Femur (tissue), 1 donor: ENCODE measurements around the gene GALNS.
"Not testable (repeated sequence)": the region's sequence is repeated elsewhere in the genome, so short reads cannot be mapped to it uniquely, and the experiment has no call there.

Experiments
- DNase-seq: peaks from one replicate; pipeline ENCODE4 v3.0.0-alpha.2; 2017

Gene GALNS

DNA sequence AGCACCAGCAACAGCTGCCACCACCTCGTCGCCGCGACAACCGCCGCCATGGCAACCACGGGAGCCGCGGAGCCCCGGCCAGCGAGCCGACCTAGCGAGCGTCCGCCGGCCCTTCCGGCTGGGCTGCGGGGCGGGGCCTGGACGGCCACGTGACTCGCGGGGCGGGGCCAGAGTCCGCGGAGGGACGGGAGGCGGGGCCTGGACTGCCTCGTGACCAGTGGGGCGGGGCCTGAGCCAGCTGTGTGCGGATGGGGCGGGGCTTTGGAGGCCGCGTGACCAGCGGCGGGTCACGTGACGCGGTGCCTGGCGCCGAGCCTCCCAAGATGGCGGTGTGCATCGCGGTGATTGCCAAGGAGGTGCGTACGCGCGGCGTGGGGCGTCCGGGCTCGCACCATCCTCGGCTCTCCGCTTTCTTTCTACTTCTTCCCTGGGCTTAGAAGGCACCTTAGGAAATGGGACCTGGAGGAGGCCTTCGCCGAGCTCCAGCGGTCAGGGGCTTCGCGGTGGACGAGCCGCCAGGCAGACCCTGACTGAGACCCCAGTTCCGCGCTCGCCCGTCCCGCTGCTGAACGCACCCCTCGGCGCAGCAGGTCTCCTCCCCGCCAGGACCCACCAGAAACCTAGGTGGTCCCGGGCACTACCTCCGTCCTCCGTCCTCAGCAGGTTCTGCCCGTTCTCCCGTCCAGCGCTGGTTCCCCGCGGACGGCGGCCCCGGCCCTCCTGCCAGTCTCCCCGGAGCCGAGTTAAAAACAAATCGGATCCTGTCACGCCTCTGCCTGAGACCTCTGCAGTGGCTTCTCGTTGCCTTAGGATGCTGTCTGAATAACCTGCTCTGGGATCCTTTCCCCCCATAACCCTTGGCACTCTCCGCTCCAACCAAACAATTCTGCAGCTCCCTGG lies at the start of gene GALNS, which contains the start of gene TRAPPC2L:
TSS of gene GALNS (minus strand) at position 120 of the 900 bp plus-strand sequence. CDS start at position 50, 70 bp downstream.
TSS of gene TRAPPC2L (plus strand) at position 300 of the 900 bp plus-strand sequence. CDS start at position 324, 24 bp downstream.
- DNase-seq: peak; percentile 99

DNA sequence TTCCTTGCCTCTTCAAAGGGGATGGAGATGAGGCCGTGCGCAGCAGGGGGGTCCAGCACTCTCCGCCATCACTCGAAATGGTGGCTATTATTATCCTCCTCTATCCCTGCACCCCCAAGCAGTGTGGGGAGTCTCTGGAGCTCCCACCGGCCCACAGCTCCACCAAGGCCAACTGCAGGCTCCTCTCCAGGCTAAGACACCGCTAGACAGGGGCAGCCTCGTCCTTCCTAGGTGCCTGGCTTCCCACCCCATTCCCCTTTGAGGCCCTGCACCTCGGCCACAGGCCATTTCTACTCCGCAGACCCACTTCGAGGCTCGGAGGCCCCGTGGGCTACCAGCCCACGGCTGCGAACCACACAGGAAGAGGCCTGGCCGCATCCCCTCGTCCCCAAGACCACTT lies 49.3 kb upstream of the GALNS start:
- no peak for DNase-seq

- no peak for DNase-seq
Measured at GRCh38 chr16:88905563-88905962, 48.8 kb upstream of the GALNS start.

- DNase-seq: no peak
Measured at GRCh38 chr16:88904676-88905365, 48.1 kb upstream of the GALNS start.

- peak; percentile 63 for DNase-seq
Measured at GRCh38 chr16:88903267-88903666, 46.5 kb upstream of the GALNS start.

- DNase-seq: no peak
Measured at GRCh38 chr16:88902744-88903143, 46.0 kb upstream of the GALNS start.

DNA sequence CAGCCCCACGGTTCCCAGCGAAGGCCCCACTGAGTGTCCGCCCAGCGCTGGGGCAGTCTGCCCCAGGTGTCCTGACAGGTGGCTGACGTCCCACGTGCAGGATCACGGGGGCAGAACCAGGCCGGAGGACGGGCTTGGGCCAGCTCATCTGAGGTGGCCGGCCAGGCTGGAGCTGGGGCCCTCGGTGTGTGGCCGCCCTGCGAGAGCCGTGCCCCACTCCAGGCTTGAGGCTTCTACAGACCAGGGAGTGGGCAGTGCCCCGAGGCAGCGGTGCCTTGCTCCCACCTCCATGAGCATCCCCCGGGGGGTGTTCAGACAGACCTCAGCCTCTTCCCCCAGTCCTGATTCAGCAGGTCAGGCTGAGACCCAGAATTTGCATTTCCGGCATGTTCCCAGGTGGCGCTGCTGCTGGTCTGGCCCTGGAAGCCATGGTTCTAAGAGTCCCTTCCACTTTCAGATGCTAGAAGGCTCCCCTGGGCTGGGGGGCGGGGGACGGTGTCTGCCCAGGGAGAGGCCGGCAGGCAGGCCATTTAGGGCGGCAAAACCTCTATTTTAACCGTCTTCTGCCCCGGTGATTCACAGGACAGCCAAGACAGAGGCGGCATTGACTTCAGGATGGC lies 45.1 kb upstream of the GALNS start:
- DNase-seq: no peak

DNA sequence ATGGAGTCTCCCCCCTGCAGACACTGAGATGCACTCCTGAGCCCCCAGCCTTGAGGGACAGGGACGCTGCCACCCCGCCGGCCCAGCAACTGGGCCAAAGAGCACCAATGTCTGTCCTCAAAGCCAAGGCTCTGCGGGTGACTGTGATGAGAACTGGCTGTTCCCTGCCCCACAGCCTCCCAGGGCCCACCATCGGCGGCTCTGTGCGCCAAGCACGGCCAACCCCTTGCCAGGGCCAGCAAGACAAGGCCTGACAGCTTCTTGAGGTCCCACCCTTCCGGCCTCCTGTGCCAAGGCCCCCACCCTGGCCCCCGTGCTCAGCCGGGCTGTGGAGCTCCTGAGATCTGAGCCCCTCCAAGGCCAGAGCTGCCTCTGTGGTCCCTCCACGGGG lies 43.9 kb upstream of the GALNS start:
- no peak for DNase-seq

DNA sequence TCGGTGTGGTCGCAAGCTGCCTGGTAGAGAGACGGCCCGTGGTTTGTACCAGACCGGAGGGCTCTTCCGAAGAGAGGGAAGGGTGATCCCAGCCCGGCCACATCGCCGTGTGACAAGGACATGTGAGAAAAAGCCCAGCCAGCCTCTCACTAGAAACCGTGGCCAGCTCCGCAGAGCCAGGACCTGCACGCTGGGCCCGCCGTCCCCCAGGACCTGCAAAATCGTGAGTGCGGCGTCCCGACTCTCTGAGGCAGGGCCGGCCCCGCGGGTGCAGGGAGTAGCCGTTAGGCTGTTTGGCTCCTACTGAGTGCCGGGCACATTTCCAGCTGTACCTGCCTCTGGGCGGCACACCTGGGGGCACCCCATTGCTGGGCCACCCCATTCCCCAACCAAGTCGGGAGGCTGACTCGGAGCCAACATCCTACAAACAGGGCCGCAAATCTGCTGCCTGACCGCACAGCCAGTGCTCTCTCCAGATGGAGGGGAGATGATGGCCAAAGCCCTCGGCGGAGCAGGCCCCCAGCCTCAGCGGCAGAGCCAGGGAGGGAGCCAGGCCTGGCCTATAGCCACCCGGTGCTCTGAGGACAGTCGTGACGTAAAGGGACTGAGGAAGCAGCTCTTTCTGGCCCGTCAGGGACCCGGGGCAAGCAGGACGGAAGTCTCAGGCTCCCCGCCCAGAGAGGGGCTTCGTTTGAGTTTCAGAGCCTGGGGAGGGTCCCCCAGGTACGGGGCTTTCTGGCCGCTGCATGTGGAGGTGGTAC lies 43.3 kb upstream of the GALNS start:
- no peak for DNase-seq

DNA sequence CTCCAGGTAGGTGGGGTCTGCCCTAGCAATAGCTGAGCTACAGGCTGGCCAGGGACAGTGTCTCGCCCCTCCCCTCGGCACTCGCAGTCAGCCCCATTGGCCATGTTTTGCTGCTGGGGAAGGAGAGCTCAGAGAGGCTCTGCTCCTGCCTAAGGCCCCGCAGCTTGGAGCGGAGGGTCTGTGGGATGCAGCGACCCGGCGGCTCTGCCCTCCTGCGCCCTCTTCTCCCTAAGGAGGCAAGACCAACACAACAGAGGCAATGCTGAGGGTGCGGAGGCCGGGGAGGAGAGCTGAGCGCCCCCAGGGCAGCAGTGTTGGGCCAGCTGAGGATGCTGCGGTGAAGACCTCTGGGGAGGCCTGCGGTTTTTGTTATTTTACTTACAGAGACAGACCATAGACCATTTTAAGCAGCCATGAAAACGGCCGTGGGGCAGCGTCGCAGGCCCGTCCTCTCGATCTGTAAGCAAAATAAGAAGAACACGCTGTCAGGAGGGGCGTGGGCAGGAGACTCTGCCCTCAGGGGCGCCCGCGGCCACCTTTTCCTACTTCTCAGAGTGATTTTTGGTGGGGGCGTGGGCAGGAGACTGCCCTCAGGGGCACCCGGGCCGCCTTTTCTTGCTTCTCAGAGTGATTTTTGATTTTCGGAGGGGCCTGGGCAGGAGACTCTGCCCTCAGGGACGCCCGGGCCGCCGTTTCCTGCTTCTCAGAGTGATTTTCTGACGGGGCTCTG lies 41.1 kb upstream of the GALNS start:
- DNase-seq: no peak

DNA sequence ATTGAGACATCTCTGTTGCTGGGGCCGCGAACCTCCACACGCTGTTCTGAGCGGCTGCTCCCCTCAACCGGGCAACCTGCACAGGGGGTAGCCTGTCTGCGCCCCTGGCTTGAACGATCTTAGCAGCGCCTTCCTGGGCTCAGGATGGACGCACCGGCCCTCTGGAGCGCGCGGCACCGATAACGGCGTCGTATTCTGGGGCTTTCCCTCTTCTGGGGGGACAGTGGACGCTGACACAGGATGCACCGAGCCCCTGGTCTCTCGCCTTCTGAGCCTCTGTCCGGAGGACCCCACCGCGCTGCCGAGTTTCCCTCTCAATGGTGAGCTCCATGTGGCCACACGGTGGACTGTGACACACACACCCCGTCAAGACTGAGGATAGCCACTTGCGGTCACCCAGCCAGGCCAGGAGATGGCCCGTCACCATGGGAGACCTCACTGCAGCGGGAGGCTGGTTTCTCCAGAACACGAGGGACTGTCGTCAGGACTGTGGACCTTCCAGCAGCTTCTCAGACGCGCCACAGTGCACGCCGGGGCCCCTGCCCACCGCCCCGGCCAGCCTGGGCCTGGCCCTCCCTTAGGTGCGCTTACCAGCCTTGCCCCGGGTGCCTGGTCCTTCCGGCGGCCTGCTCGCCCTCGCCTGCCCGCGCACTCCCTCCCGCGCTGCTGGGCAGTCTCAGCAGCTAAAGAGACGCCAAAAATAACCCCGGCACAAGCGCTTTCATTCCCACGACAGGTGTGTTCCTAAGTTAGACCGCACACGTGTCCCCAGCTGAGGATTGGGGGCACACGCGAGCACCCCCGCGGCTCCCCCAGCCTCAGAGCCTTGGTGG lies 39.7 kb upstream of the GALNS start:
- no peak for DNase-seq

- no peak for DNase-seq
Measured at GRCh38 chr16:88895335-88895734, 38.6 kb upstream of the GALNS start.

GRCh38 chr16:88894681-88895300 lies 38.0 kb upstream of the GALNS start:
- no peak for DNase-seq

DNA sequence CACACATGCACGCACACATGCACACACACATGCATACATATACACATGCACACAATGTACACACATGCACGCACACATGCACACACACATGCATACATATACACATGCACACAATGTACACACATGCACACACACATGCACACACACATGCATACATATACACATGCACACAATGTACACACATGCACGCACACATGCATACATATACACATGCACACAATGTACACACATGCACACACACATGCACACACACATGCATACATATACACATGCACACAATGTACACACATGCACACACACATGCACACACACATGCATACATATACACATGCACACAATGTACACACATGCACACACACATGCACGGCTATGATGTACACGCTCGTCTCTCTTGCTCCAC lies 37.5 kb upstream of the GALNS start:
- DNase-seq: not testable (repeated sequence)

DNA sequence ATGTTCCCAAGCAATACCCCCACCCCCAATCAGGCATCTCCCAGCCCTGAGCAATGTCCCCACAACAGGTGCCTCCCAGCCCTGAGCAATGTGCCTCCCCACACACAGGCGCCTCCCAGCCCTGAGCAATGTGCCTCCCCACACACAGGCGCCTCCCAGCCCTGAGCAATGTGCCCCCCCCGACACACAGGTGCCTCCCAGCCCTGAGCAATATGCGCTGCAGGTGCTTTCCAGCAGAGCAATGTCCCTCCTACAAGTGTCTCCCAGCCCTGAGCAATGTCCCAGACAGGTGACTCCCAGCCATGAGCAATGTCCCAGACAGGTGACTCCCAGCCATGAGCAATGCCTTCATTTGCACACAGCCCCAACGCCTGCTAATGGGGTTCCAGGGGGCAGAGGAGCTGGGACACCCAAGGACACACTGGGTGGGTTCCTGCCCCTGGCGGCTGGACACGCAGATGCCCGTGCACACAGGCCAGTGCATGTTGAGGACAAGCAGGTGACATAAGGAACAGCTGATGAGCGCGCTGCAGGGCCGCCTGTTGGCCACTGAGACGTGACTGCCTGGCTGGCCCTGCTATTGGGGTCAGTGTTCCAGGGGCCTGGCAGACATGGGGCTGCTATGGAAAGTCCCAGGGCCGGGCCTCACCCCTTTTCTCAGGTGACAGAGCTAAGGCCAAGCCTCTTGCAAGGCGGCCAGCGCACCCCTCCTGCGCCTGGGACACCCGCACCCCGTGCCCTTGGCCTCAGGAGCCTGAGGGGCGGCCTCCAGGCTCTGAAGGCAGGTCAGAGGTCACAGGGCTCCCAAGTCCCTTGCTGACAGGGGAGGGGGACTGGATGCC lies 36.6 kb upstream of the GALNS start:
- no peak for DNase-seq

DNA sequence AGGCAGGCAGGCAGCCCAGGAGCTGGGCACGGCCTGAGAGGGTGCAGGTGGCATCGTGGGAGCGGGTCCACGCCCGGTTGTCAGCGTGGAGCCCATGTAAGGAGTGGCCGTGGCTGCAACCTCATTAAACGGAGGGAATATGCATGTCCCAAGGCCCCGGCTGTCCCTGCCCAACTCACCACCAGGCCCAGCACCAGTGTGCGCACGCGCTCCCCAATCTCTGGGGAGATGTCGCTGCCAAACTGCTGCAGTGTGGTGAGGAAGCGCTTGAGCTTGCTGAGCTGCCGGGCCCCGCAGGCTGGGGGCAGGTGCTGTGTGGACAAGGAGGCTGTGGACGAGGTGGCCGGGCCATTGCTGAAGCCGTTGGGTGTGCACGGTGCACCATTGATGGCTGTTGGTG lies 35.3 kb upstream of the GALNS start:
- no peak for DNase-seq

DNA sequence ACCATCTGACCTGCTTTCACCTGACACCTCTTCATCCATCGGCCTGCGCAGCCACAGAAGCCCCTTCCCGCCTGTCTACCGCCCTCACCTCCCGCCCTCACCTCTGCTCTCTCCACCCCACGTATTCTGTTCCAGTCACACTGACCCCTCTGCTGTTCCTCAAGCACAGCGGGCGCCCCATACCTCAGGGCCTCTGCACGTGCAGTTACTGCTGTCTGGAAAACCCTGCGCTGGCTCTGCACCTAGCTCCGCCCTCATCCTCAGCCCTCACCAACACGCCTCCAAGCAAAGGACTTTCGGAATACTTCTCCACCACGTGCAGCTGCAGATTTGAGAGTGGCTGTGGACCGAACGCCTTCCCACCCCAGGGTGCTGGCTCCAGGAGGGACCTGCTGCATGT lies 34.3 kb upstream of the GALNS start:
- DNase-seq: no peak

DNA sequence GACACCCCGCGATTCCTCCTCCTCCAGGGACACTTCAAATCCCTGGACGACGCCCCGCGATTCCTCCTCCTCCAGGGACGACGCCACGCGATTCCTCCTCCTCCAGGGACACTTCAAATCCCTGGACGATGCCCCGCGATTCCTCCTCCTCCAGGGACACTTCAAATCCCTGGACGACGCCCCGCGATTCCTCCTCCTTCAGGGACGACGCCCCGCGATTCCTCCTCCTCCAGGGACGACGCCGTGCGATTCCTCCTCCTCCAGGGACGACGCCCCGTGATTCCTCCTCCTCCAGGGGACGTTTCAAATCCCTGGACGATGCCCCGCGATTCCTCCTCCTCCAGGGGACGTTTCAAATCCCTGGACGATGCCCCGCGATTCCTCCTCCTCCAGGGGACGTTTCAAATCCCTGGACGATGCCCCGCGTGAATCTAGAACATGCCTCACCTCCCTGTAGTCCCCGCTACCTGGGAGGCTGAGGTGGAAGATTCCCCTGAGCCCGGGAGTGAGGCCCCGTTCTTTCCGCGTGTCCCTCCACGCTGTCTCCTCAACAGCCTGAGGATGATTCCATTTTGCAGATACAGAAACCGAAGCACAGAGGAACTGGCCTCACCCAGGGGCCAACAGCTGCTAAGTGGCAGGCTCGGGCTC lies 33.1 kb upstream of the GALNS start:
- DNase-seq: not testable (repeated sequence)
